Neural progenitor cell (in vitro differentiated cells): ENCODE data around the gene NPY2R. TPM values are rescaled to one million over a fixed set of nuclear protein-coding genes. Genes with fewer than 3 reads are reported as not detected.

Experiments
- DNase-seq: peaks from one replicate; pipeline ENCODE4 v3.0.0-alpha.2; 2016; ENCODE audit warnings: low spot score
- H2AFZ ChIP-seq: fragments of 200-600 bp; sonication (generic); replicated peaks from 2 replicates; pipeline ENCODE4 v1.6.1; 2016; ENCODE audit warnings: antibody characterized with exemption
- H3F3A ChIP-seq: fragments of 200-600 bp; sonication (generic); 2 replicates; pipeline ENCODE4 v1.6.1; 2016; ENCODE audit warnings: antibody characterized with exemption, low read depth
- H3K27ac ChIP-seq: fragments of 200-600 bp; sonication (generic); 2 replicates; pipeline ENCODE4 v1.5.1; 2016; ENCODE audit warnings: mild to moderate bottlenecking
- H3K27me3 ChIP-seq: fragments of 200-600 bp; sonication (generic); 2 replicates; pipeline ENCODE4 v1.6.1; 2016; ENCODE audit warnings: mild to moderate bottlenecking, moderate library complexity
- H3K36me3 ChIP-seq: fragments of 200-600 bp; sonication (generic); 2 replicates; pipeline ENCODE4 v1.5.1; 2016
- H3K4me1 ChIP-seq: fragments of 200-600 bp; sonication (generic); 2 replicates; pipeline ENCODE4 v1.6.1; 2016; ENCODE audit warnings: mixed run types
- H3K4me2 ChIP-seq: fragments of 200-600 bp; sonication (generic); 2 replicates; pipeline ENCODE4 v1.6.1; 2016
- H3K4me3 ChIP-seq: fragments of 200-600 bp; sonication (generic); 2 replicates; pipeline ENCODE4 v1.5.1; 2016
- H3K79me2 ChIP-seq: fragments of 200-600 bp; sonication (generic); 2 replicates; pipeline ENCODE4 v1.6.1; 2016; ENCODE audit warnings: low read depth
- H3K9ac ChIP-seq: fragments of 200-600 bp; sonication (generic); 2 replicates; pipeline ENCODE4 v1.6.1; 2016
- H3K9me3 ChIP-seq: fragments of 200-600 bp; sonication (generic); 2 replicates; pipeline ENCODE4 v1.5.1; 2016; ENCODE audit warnings: low read depth
- H4K20me1 ChIP-seq: fragments of 200-600 bp; sonication (generic); 2 replicates; pipeline ENCODE4 v1.6.1; 2016; ENCODE audit warnings: low read depth
- H3K27ac Mint-ChIP-seq: 3 replicates; pipeline ENCODE4 v1.8.0; 2021; ENCODE audit warnings: mixed read lengths
- H3K27me3 Mint-ChIP-seq: 2 replicates; pipeline ENCODE4 v1.8.0; 2022; ENCODE audit warnings: low read depth, mild to moderate bottlenecking, inconsistent platforms, moderate library complexity, mixed read lengths; ENCODE audit not compliant: insufficient read depth
- H3K36me3 Mint-ChIP-seq: 3 replicates; pipeline ENCODE4 v1.8.0; 2021; ENCODE audit warnings: mixed read lengths
- H3K4me1 Mint-ChIP-seq: 3 replicates; pipeline ENCODE4 v1.8.0; 2021; ENCODE audit warnings: mixed read lengths
- H3K4me3 Mint-ChIP-seq: 3 replicates; pipeline ENCODE4 v1.8.0; 2021; ENCODE audit warnings: mild to moderate bottlenecking, moderate library complexity, mixed read lengths
- H3K9me3 Mint-ChIP-seq: 3 replicates; pipeline ENCODE4 v1.8.0; 2020; ENCODE audit warnings: mixed read lengths
- CTCF ChIP-seq: fragments of 200-600 bp; sonication (generic); IDR thresholded peaks from 2 replicates; pipeline ENCODE4 v1.5.1; 2017; ENCODE audit warnings: antibody characterized with exemption, mild to moderate bottlenecking
- EZH2 ChIP-seq: fragments of 200-600 bp; sonication (generic); IDR thresholded peaks from 2 replicates; pipeline ENCODE4 v1.6.1; 2017; ENCODE audit warnings: antibody characterized with exemption, mild to moderate bottlenecking, moderate library complexity
- EZH2phosphoT487 ChIP-seq: fragments of 200-600 bp; sonication (generic); IDR thresholded peaks from 2 replicates; pipeline ENCODE4 v1.6.1; 2017; ENCODE audit warnings: antibody characterized with exemption
- total RNA-seq: library from RNA; depleted of rRNA; stranded (reverse); fragments of >200 nt; gene quantifications from 2 replicates; pipeline ENCODE4 v1.2.3, GENCODE V29; 2015; ENCODE audit warnings: low replicate concordance

The NPY2R gene
- total RNA-seq, 1 donor from 2014 or later, result 8.5 TPM

DNA sequence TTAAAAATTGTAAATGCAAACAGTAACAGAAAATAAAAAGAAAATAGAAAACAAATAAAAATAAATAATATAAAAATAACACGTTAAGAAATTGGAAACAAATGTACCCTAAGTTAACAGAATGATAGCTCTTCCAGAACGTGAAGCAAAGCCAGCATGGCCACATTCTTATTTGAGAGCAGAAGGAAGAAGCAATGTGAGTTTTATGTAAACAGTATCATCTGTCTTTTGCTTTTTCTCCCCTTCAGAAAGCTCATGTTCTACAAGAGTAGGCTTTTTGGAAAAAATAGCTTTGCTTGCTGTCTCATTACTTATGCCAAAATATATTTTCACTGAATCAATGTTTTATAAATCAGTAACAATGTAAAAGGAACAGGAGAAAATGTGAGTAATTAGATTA lies 18.7 kb downstream of the NPY2R start:
- H3F3A ChIP-seq, result no peaks in the 10 kb centered on the region
- H3K4me1 Mint-ChIP-seq, result no peaks in the 10 kb centered on the region
- no peak overlapping the region for H3K4me3 ChIP-seq
- no peak overlapping the region for H2AFZ ChIP-seq
- no peak for TF ChIP-seq EZH2phosphoT487
- no peak for TF ChIP-seq EZH2
- no peak for TF ChIP-seq CTCF
- no peak overlapping the region for H3K9ac ChIP-seq
- H3K79me2 ChIP-seq, result no peaks in the 10 kb centered on the region
- H3K36me3 ChIP-seq, result no peaks in the 10 kb centered on the region
- no peaks in the 10 kb centered on the region for H3K4me1 ChIP-seq
- H4K20me1 ChIP-seq, result no peaks in the 10 kb centered on the region
- H3K4me3 Mint-ChIP-seq, result no peak overlapping the region
- no peaks in the 10 kb centered on the region for H3K27me3 ChIP-seq
- no peaks in the 10 kb centered on the region for H3K9me3 ChIP-seq
- H3K27me3 Mint-ChIP-seq, result no peaks in the 10 kb centered on the region
- no peak overlapping the region for H3K4me2 ChIP-seq
- H3K36me3 Mint-ChIP-seq, result no peaks in the 10 kb centered on the region
- H3K27ac Mint-ChIP-seq, result no peak overlapping the region
- H3K27ac ChIP-seq, result no peak overlapping the region
- no peak for DNase-seq
- no peaks in the 10 kb centered on the region for H3K9me3 Mint-ChIP-seq

DNA sequence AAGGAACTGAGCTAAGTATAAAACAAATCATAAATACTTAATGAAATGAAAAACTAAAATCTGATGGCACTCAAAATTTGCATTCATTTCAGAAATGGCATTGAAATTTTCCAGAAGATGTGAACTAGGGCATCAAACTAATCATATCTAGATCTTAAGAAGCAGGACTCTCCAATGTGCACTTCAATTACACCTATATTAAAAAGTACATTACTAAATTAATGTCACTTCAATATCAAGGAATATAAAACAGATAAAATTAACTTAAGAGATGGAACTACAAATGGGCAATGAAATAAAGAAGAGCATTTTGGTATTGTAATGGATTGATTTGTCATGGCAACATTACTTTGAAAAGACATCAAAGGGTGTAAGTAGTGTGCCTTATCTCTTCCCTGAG lies 20.3 kb downstream of the NPY2R start:
- H3K9ac ChIP-seq, result no peak overlapping the region
- Mint-ChIP-seq H3K4me1 (no peaks in the 10 kb centered on the region), H3K27me3 (no peaks in the 10 kb centered on the region), H3K36me3 (no peaks in the 10 kb centered on the region), H3K27ac (no peak overlapping the region), H3K9me3 (no peaks in the 10 kb centered on the region), H3K4me3 (no peak overlapping the region)
- H2AFZ ChIP-seq, result peak overlapping the region; percentile 73
- H3K79me2 ChIP-seq, result no peaks in the 10 kb centered on the region
- H3K4me1 ChIP-seq, result no peaks in the 10 kb centered on the region
- H3K27ac ChIP-seq, result no peak overlapping the region
- H3K27me3 ChIP-seq, result no peaks in the 10 kb centered on the region
- H4K20me1 ChIP-seq, result no peaks in the 10 kb centered on the region
- H3K9me3 ChIP-seq, result no peaks in the 10 kb centered on the region
- no peaks in the 10 kb centered on the region for H3F3A ChIP-seq
- H3K4me2 ChIP-seq, result no peak overlapping the region
- DNase-seq, result no peak
- no peaks in the 10 kb centered on the region for H3K36me3 ChIP-seq
- TF ChIP-seq EZH2phosphoT487 (no peak), CTCF (no peak), EZH2 (no peak)
- no peak overlapping the region for H3K4me3 ChIP-seq

GRCh38 chr4:155232432-155232831 lies 24.0 kb downstream of the NPY2R start:
- Mint-ChIP-seq H3K4me3 (no peak overlapping the region), H3K27ac (no peak overlapping the region), H3K9me3 (no peaks in the 10 kb centered on the region), H3K36me3 (no peaks in the 10 kb centered on the region), H3K4me1 (no peaks in the 10 kb centered on the region), H3K27me3 (no peaks in the 10 kb centered on the region)
- Histone ChIP-seq H3K9me3 (no peaks in the 10 kb centered on the region), H2AFZ (no peak overlapping the region), H3K79me2 (no peaks in the 10 kb centered on the region), H3K4me2 (no peak overlapping the region), H3K9ac (no peak overlapping the region), H3K4me1 (no peaks in the 10 kb centered on the region), H3F3A (no peaks in the 10 kb centered on the region), H3K36me3 (no peaks in the 10 kb centered on the region), H3K27ac (no peak overlapping the region), H3K27me3 (no peaks in the 10 kb centered on the region), H4K20me1 (no peaks in the 10 kb centered on the region), H3K4me3 (no peak overlapping the region)
- TF ChIP-seq EZH2phosphoT487, result no peak
- TF ChIP-seq EZH2, result no peak
- TF ChIP-seq CTCF, result no peak
- DNase-seq, result no peak

GRCh38 chr4:155234206-155234605 lies 25.8 kb downstream of the NPY2R start:
- Histone ChIP-seq H3K4me1 (no peaks in the 10 kb centered on the region), H3K27ac (no peak overlapping the region), H3K27me3 (no peaks in the 10 kb centered on the region), H4K20me1 (no peaks in the 10 kb centered on the region), H3K4me2 (no peak overlapping the region), H3K4me3 (no peak overlapping the region), H3K9me3 (no peaks in the 10 kb centered on the region), H3K36me3 (no peaks in the 10 kb centered on the region), H3K9ac (no peak overlapping the region), H3K79me2 (no peaks in the 10 kb centered on the region), H2AFZ (no peak overlapping the region), H3F3A (no peaks in the 10 kb centered on the region)
- H3K4me3 Mint-ChIP-seq, result no peak overlapping the region
- TF ChIP-seq EZH2phosphoT487, result no peak
- no peak for TF ChIP-seq EZH2
- no peak for TF ChIP-seq CTCF
- DNase-seq, result no peak
- no peak overlapping the region for H3K27ac Mint-ChIP-seq
- H3K4me1 Mint-ChIP-seq, result no peaks in the 10 kb centered on the region
- H3K36me3 Mint-ChIP-seq, result no peaks in the 10 kb centered on the region
- H3K27me3 Mint-ChIP-seq, result no peaks in the 10 kb centered on the region
- no peaks in the 10 kb centered on the region for H3K9me3 Mint-ChIP-seq
